HepG2 (cell line): ENCODE measurements around the gene GSK3A. TPM values are rescaled to one million over a fixed set of nuclear protein-coding genes. Genes with fewer than 3 reads are reported as not detected.

Experiments
- ATAC-seq: fragments of 200-7000 bp; cut with Tn5 transposase; 3 replicates; pipeline ENCODE4 v1.9.1; 2020; ENCODE audit warnings: mild to moderate bottlenecking, moderate library complexity
- BruUV-seq: library from RNA; stranded (reverse); fragments of 400-500 nt; replicated peaks from 2 replicates; lab custom pipeline; 2021; lab: Mats Ljungman, UMichigan
- CTCF ChIA-PET: fragments of 300-600 bp; formaldehyde crosslinking; extraction: SDS; loops from one replicate; lab custom pipeline; 2021; ENCODE audit warnings: low total read pairs, inconsistent platforms, low intra/inter-chr PET ratio; lab: Yijun Ruan, JAX
- POLR2A ChIA-PET: fragments of 350-600 bp; sonication (Branson Sonifier 250); formaldehyde crosslinking; loops from one replicate; lab custom pipeline; 2020; ENCODE audit warnings: antibody characterized with exemption, inconsistent platforms; lab: Yijun Ruan, JAX
- DNase-seq: peaks from one replicate; pipeline ENCODE4 v3.0.0-alpha.2; 2015; ENCODE audit warnings: low spot score
- FAIRE-seq: peaks from 3 replicates; lab custom pipeline; 2011; peaks lifted over from hg19 to GRCh38; lab: Jason Lieb, UNC
- H2AFZ ChIP-seq: one replicate; pipeline ENCODE4 v1.6.1; 2011; ENCODE audit warnings: low read length, inconsistent platforms
- H3K27ac ChIP-seq: fragments of 300-600 bp; 3 replicates; pipeline ENCODE4 v1.8.0; 2011; ENCODE audit warnings: mixed run types, mild to moderate bottlenecking, mixed read lengths, low read length, inconsistent platforms; ENCODE audit not compliant: insufficient read depth; ENCODE audit errors: extremely low read length
- H3K27me3 ChIP-seq, 2 experiments: fragments of 200-600 bp in 1 of 2; 2 replicates in 1 of 2; 3 replicates in 1 of 2; pipeline versions ENCODE4 v1.6.0 to v1.8.0; 2011; ENCODE audit warnings: low read length in 2 of 2, mild to moderate bottlenecking in 2 of 2, moderate library complexity in 2 of 2, inconsistent platforms in 1 of 2; ENCODE audit not compliant: insufficient read depth in 2 of 2, control insufficient read depth in 1 of 2
- H3K36me3 ChIP-seq, 2 experiments: fragments of 200-600 bp in 1 of 2; replicated peaks in 1 of 2; 2 replicates in 1 of 2; 3 replicates in 1 of 2; pipeline versions ENCODE4 v1.5.1 to v1.8.0; 2011; ENCODE audit warnings: low read length in 2 of 2, inconsistent platforms in 1 of 2; ENCODE audit not compliant: insufficient read depth in 2 of 2, control insufficient read depth in 1 of 2
- H3K4me1 ChIP-seq: 2 replicates; pipeline ENCODE4 v1.5.1; 2012; ENCODE audit warnings: low read length, inconsistent platforms; ENCODE audit not compliant: insufficient read depth
- H3K4me2 ChIP-seq: 2 replicates; pipeline ENCODE4 v1.6.0; 2011; ENCODE audit warnings: low read depth, low read length, inconsistent platforms
- H3K4me3 ChIP-seq, 3 experiments: fragments of 200-600 bp in 1 of 3; sonication (generic), shearing (Covaris generic) in 1 of 3; replicated peaks in 1 of 3; 2 replicates each; pipeline ENCODE4 v1.5.1; 2011 to 2016; ENCODE audit warnings: low read length in 3 of 3, inconsistent platforms in 2 of 3, low read depth in 2 of 3, mild to moderate bottlenecking in 2 of 3, control low read depth in 1 of 3, mixed read lengths in 1 of 3; ENCODE audit not compliant: insufficient read depth in 1 of 3
- H3K79me2 ChIP-seq: one replicate; pipeline ENCODE4 v1.6.1; 2011; ENCODE audit warnings: low read length, inconsistent platforms; ENCODE audit not compliant: insufficient read depth
- H3K9ac ChIP-seq: 2 replicates; pipeline ENCODE4 v1.6.0; 2011; ENCODE audit warnings: mild to moderate bottlenecking, low read depth, low read length, inconsistent platforms; ENCODE audit not compliant: insufficient read depth
- H3K9me3 ChIP-seq: 2 replicates; pipeline ENCODE4 v1.5.1; 2012; ENCODE audit warnings: mild to moderate bottlenecking, low read length
- H4K20me1 ChIP-seq: 2 replicates; pipeline ENCODE4 v1.6.0; 2011; ENCODE audit warnings: inconsistent platforms, mild to moderate bottlenecking, low read length, moderate library complexity; ENCODE audit not compliant: insufficient read depth
- AGO2 ChIP-seq: fragments of 200-400 bp; formaldehyde crosslinking; optimal IDR thresholded peaks from 2 replicates; pipeline ENCODE3; 2017; ENCODE audit warnings: mild to moderate bottlenecking, low read depth, low read length, moderate library complexity
- ATF7 ChIP-seq, 2 experiments: fragments of 450-650 bp in 1 of 2; sonication (generic) in 1 of 2; formaldehyde crosslinking in 1 of 2; IDR thresholded peaks; 2 replicates each; pipeline versions ENCODE4 v1.4.0 to v1.6.1; 2016 to 2020; ENCODE audit warnings: antibody characterized with exemption in 1 of 2, mild to moderate bottlenecking in 1 of 2, missing genetic modification reagents in 1 of 2
- CBX2 ChIP-seq, 2 experiments: fragments of 200-600 bp in 1 of 2; sonication (generic); formaldehyde crosslinking in 1 of 2; IDR thresholded peaks; 2 replicates each; pipeline versions ENCODE4 v1.7.0 to v1.8.1; 2018 to 2022; ENCODE audit warnings: low read depth in 2 of 2, low read length in 1 of 2, mild to moderate bottlenecking in 1 of 2, missing genetic modification reagents in 1 of 2
- NONO ChIP-seq, 2 experiments: fragments of 450-650 bp in 1 of 2; sonication (generic) in 1 of 2; formaldehyde crosslinking in 1 of 2; IDR thresholded peaks in 1 of 2; conservative IDR thresholded peaks in 1 of 2; 2 replicates each; pipeline versions ENCODE4 v1.6.1 to v1.8.0; 2017 to 2022; ENCODE audit warnings: mild to moderate bottlenecking in 1 of 2, missing genetic modification reagents in 1 of 2, moderate library complexity in 1 of 2
- PHF20 ChIP-seq: sonication (generic); formaldehyde crosslinking; IDR thresholded peaks from 2 replicates; pipeline ENCODE4 v1.5.0; 2020; ENCODE audit warnings: mild to moderate bottlenecking, missing genetic modification reagents
- RFXAP ChIP-seq: sonication (generic); formaldehyde crosslinking; IDR thresholded peaks from 2 replicates; pipeline ENCODE4 v1.4.0; 2020; ENCODE audit warnings: missing genetic modification reagents, borderline replicate concordance
- SIN3A ChIP-seq: IDR thresholded peaks from 2 replicates; pipeline ENCODE4 v1.6.1; 2011; ENCODE audit warnings: low read depth, mild to moderate bottlenecking, control low read depth, low read length, borderline replicate concordance
- SOX13 ChIP-seq, 3 experiments: fragments of 450-650 bp in 1 of 3; sonication (generic) in 1 of 3; formaldehyde crosslinking in 1 of 3; IDR thresholded peaks in 2 of 3; conservative IDR thresholded peaks in 1 of 3; 2 replicates each; pipeline versions ENCODE4 v1.5.0 to v1.6.1; 2016 to 2020; ENCODE audit warnings: antibody characterized with exemption in 1 of 3, mild to moderate bottlenecking in 1 of 3, missing compliant biosample characterization in 1 of 3, missing genetic modification reagents in 1 of 3, moderate library complexity in 1 of 3
- TEAD3 ChIP-seq: optimal IDR thresholded peaks from 2 replicates; pipeline ENCODE3; 2016; ENCODE audit warnings: borderline replicate concordance
- ZGPAT ChIP-seq: IDR thresholded peaks from 2 replicates; pipeline ENCODE4 v1.6.1; 2016; ENCODE audit warnings: mild to moderate bottlenecking
- ZNF230 ChIP-seq: sonication (generic); formaldehyde crosslinking; IDR thresholded peaks from 2 replicates; pipeline ENCODE4 v1.4.0; 2020; ENCODE audit warnings: mild to moderate bottlenecking, missing genetic modification reagents
- ZNF614 ChIP-seq: IDR thresholded peaks from 2 replicates; pipeline ENCODE4 v1.6.1; 2018; ENCODE audit warnings: missing biosample characterization, missing genetic modification reagents, inconsistent platforms, borderline replicate concordance
- ZNF800 ChIP-seq: sonication (generic); formaldehyde crosslinking; IDR thresholded peaks from 2 replicates; pipeline ENCODE4 v1.4.0; 2020; ENCODE audit warnings: missing genetic modification reagents
- ZZZ3 ChIP-seq: sonication (generic); formaldehyde crosslinking; IDR thresholded peaks from 2 replicates; pipeline ENCODE4 v1.4.0; 2020; ENCODE audit warnings: missing genetic modification reagents, mild to moderate bottlenecking, borderline replicate concordance
- WGBS: methylation state at CpG from one replicate; pipeline ENCODE4 v1.1.6; 2017; ENCODE audit warnings: low lambda C conversion rate; 5-methylcytosine and 5-hydroxymethylcytosine counted together
- in situ Hi-C: cut with HindIII; loops from 2 replicates; pipeline ENCODE4 v1.10.0; 2017; ENCODE audit warnings: low pct_unique_long_range_greater_than_20kb; ENCODE audit not compliant: extremely low pct_ligation_motif_present
- intact Hi-C: fragments of 100-400 bp; cut with micrococcal nuclease; formaldehyde crosslinking; loops from one replicate; pipeline ENCODE4 v1.10.0; 2022; ENCODE audit not compliant: unreplicated experiment
- polyA plus RNA-seq, 8 experiments: library from polyadenylated mRNA; depleted of rRNA in 3 of 8; stranded (reverse) in 7 of 8; unstranded in 1 of 8; fragments of >200 nt; fragmentation: Illumina TruSeq in 4 of 8; extraction: Trizol in 4 of 8; gene quantifications; 2 replicates each; pipeline versions ENCODE4 v1.2.1 to v1.2.3, GENCODE V29; 2011 to 2016; ENCODE audit warnings: low read depth in 4 of 8, missing spikeins in 1 of 8, mixed read lengths in 1 of 8; ENCODE audit not compliant: insufficient read depth in 1 of 8
- total RNA-seq, 5 experiments: library from RNA; depleted of rRNA; stranded (reverse); fragments of >200 nt; fragmentation: Illumina TruSeq; extraction: Trizol; gene quantifications; 2 replicates each; pipeline ENCODE4 v1.2.3, GENCODE V29; 2016; ENCODE audit warnings: low read depth in 1 of 5
- TF ChIP-seq, protein P1 (sequence below): sonication (generic); formaldehyde crosslinking; IDR thresholded peaks from 2 replicates; pipeline ENCODE4; 2020; ENCODE audit warnings: missing genetic modification reagents, mild to moderate bottlenecking, borderline replicate concordance

GSK3A gene
- total and polyA plus RNA-seq, 2 of the 13 experiments (the other 11 are each of a cell fraction or from before 2014, with no cell fraction given): 16.9 to 52.5 TPM

GRCh38 chr19:42204664-42205063 lies 37.7 kb downstream of the GSK3A start:
- H4K20me1 ChIP-seq: peaks cover 24% of the 10 kb centered on the region
- no peak for ATAC-seq
- H3K4me1 ChIP-seq: no peaks in the 10 kb centered on the region
- ChIA-PET POLR2A (no interaction called here), CTCF (no interaction called here)
- H2AFZ ChIP-seq: no peak overlapping the region
- no peak for TF ChIP-seq ZNF614 (CRISPR knock-in tag)
- TF ChIP-seq CBX2 (IDR thresholded peaks at IDR 0.05; ENCODE audit: low read depth, low read length): no peak
- no peak for TF ChIP-seq CBX2 (CRISPR knock-in tag; IDR thresholded peaks at IDR 0.05; ENCODE audit: low read depth)
- no peak for TF ChIP-seq AGO2
- TF ChIP-seq ZGPAT (CRISPR knock-in tag): no peak
- no peak for TF ChIP-seq TEAD3
- TF ChIP-seq ZZZ3 (CRISPR knock-in tag): no peak
- TF ChIP-seq PHF20 (CRISPR knock-in tag): no peak
- TF ChIP-seq ZNF800 (CRISPR knock-in tag): no peak
- TF ChIP-seq NONO (IDR thresholded peaks at IDR 0.05): no peak
- TF ChIP-seq NONO (CRISPR knock-in tag; conservative IDR thresholded peaks at IDR 0.05): no peak
- TF ChIP-seq RFXAP: no peak
- no peak for TF ChIP-seq SIN3A
- TF ChIP-seq, protein P1, sequence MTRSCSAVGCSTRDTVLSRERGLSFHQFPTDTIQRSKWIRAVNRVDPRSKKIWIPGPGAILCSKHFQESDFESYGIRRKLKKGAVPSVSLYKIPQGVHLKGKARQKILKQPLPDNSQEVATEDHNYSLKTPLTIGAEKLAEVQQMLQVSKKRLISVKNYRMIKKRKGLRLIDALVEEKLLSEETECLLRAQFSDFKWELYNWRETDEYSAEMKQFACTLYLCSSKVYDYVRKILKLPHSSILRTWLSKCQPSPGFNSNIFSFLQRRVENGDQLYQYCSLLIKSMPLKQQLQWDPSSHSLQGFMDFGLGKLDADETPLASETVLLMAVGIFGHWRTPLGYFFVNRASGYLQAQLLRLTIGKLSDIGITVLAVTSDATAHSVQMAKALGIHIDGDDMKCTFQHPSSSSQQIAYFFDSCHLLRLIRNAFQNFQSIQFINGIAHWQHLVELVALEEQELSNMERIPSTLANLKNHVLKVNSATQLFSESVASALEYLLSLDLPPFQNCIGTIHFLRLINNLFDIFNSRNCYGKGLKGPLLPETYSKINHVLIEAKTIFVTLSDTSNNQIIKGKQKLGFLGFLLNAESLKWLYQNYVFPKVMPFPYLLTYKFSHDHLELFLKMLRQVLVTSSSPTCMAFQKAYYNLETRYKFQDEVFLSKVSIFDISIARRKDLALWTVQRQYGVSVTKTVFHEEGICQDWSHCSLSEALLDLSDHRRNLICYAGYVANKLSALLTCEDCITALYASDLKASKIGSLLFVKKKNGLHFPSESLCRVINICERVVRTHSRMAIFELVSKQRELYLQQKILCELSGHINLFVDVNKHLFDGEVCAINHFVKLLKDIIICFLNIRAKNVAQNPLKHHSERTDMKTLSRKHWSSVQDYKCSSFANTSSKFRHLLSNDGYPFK: no peak
- TF ChIP-seq ZNF230 (CRISPR knock-in tag): no peak
- TF ChIP-seq SOX13 (IDR thresholded peaks at IDR 0.05): no peak
- TF ChIP-seq SOX13 (CRISPR knock-in tag; conservative IDR thresholded peaks at IDR 0.05 in 1 of 2, IDR thresholded peaks at IDR 0.05 in 1 of 2): no peak
- no peak for TF ChIP-seq ATF7 (IDR thresholded peaks at IDR 0.05)
- TF ChIP-seq ATF7 (CRISPR knock-in tag; IDR thresholded peaks at IDR 0.05): no peak
- H3K9me3 ChIP-seq: no peaks in the 10 kb centered on the region
- no peak for FAIRE-seq
- DNase-seq: no peak
- H3K4me2 ChIP-seq: no peak overlapping the region
- H3K27me3 ChIP-seq: no peaks in the 10 kb centered on the region
- no peak overlapping the region for H3K9ac ChIP-seq
- no TSS peak for BruUV-seq
- peaks cover 16% of the 10 kb centered on the region for H3K79me2 ChIP-seq
- in situ Hi-C loops (no loop called here), intact Hi-C loops (no loop called here)
- H3K4me3 ChIP-seq: no peak overlapping the region
- H3K36me3 ChIP-seq: peaks cover 42 to 89% of the 10 kb centered on the region in 2 experiments
- WGBS: 92% methylated on average over 6 of the region's 6 CpGs
- H3K27ac ChIP-seq: no peak overlapping the region
